Pulmonary artery endothelial cell (primary cell): ENCODE results near the gene GJB4. TPM values are rescaled to one million over a fixed set of nuclear protein-coding genes. Genes with fewer than 3 reads are reported as not detected.
"Not testable (repeated sequence)": the region's sequence is repeated elsewhere in the genome, so short reads cannot be mapped to it uniquely, and the experiment has no call there.

ENCODE experiments used
- DNase-seq: peaks from one replicate; pipeline ENCODE4 v3.0.0-alpha.2; 2011; ENCODE audit warnings: low read depth, low spot score
- total RNA-seq: library from RNA; depleted of rRNA; stranded (reverse); fragments of >200 nt; gene quantifications from 2 replicates; pipeline ENCODE4 v1.2.3, GENCODE V29; 2014

Gene GJB4
- total RNA-seq, 1 donor from 2014 or later, result not detected

GRCh38 chr1:34794790-34795180, 35.2 kb downstream of the GJB4 start:
- DNase-seq, result no peak

GRCh38 chr1:34795916-34796315, 36.4 kb downstream of the GJB4 start:
- DNase-seq, result no peak

GRCh38 chr1:34796990-34797389, 37.5 kb downstream of the GJB4 start:
- no peak for DNase-seq

- DNase-seq, result no peak
Observed at GRCh38 chr1:34800214-34800613, 40.7 kb downstream of the GJB4 start.

- no peak for DNase-seq
Observed at GRCh38 chr1:34803770-34804169, 44.2 kb downstream of the GJB4 start.

GRCh38 chr1:34806396-34806795, 46.9 kb downstream of the GJB4 start:
- DNase-seq, result no peak

GRCh38 chr1:34808051-34808810, 48.7 kb downstream of the GJB4 start:
- no peak for DNase-seq

GRCh38 chr1:34810781-34811180, 51.2 kb downstream of the GJB4 start:
- not testable (repeated sequence) for DNase-seq

Other genes with a start within 250 kb of the GJB4 start
- not detected in 2 replicates for gene GJB5, start 4.7 kb upstream of the GJB4 start, total RNA-seq
- gene GJB3, start 21.5 kb downstream of the GJB4 start, total RNA-seq, result 0.07 TPM in 1 of 2 replicates, not detected in the other
- 17.6 and 29.6 TPM in 2 replicates for gene GJA4, start 33.3 kb downstream of the GJB4 start, total RNA-seq
- gene SMIM12, start 100.0 kb downstream of the GJB4 start, total RNA-seq, result 51.8 and 63.6 TPM in 2 replicates
- 0.33 TPM in 1 of 2 replicates, not detected in the other for gene DLGAP3, start 169.9 kb downstream of the GJB4 start, total RNA-seq
- 25.6 and 27.2 TPM in 2 replicates for gene TMEM35B, start 225.6 kb downstream of the GJB4 start, total RNA-seq